Stimulated activated CD8-positive, alpha-beta memory T cell treated with anti-CD3 and anti-CD28 coated beads, Interleukin-2, amount 100 ng/mL, for 48 hours (primary cell): ENCODE measurements around the gene CDKN3.
A peak's percentile ranks its signal among the peaks of the same experiment; 100 is the strongest.

Experiments used
- DNase-seq, 2 donors: peaks; one replicate each; pipeline ENCODE4 v3.0.0-alpha.2; 2020; ENCODE audit warnings: low read depth in 2 of 2

The CDKN3 gene, protein sequence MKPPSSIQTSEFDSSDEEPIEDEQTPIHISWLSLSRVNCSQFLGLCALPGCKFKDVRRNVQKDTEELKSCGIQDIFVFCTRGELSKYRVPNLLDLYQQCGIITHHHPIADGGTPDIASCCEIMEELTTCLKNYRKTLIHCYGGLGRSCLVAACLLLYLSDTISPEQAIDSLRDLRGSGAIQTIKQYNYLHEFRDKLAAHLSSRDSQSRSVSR

DNA sequence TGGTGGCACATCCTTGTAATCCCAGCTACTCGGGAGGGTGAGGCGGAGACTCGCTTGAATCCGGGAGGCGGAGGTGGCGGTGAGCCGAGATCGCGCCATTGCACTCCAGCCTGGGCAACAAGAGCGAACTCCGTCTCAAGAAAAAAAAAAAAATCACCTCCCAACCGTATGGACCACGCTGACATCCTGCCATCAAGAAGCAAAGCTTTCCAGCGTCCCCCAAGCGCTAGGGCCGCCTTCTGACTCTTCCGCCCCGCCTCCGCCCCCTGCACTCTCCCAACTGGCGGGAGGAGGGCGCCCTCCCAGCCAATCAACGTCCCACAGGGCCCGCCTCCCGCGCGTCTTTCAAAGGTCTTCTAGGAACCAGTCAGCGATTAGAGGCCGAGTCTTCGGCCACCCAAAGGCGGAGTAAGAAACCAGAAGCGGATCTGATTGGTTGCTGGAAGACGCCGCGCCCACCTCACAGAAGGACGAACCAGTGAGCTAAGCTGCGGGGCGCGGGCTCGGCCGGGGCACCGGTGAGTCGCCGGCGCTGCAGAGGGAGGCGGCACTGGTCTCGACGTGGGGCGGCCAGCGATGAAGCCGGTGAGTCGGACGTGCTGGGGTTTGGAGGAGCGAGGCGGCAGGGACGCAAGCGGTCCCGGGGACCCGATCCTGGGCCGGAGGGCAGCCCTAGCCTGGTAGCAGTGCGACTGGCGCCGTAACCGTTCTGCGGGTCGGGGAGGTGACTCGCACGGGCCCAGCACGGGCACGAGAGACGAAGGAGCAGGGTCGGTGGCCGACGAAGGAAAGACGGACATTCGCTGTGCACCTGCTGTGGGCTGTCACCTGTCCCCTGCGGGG, at the start of gene CDKN3:
CDKN3 (plus strand) TSS at position 515 of the 843 bp plus-strand sequence; CDS start at position 577, 62 bp downstream.
- DNase-seq: peak; percentile 94 to 97

DNA sequence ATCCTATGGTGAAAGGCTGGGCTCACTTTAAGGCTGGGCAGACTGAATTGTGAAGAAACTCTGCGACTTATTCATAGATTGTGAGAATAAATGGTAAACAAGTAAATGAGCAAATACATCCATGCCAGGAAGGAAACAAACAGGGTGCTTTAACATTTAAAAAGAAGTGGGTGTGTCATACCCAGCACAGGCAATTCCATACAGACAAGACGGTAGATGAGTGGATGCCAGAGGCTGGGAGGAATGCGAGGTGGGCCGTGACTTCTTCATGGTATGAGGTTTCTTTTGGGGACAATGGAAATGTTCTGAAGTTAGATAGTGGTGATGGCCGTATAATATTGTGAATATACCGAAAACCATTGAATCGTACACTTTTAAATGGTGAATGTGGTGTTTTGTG, 49.8 kb upstream of the CDKN3 start:
- no peak for DNase-seq

DNA sequence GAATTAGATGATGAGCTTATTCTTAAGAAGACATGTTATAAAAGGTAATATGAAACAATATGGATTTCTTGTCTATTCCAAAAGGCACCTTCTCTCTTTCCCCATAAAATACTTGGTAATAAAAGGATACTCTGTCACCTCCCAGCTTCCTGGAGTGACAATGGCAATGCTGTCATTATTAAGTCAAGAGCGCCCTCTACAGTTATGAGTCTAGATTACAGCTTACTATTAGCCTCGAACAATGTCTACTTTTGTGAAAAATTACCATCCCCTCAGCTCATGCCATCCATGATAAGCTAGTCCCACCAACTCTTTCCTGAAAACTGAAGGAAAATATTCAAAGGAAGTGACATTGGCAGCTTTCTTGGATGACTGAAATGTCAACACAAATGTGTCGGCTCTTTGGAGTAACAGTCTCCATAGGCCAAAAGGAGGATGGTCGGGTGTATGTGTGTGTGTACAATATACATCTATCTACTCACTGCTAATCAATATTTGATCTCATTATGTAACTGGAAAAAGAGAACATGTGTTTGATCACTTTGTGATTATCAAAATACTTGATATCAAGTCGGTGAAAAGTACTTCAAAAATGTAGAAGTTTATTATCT, 48.7 kb upstream of the CDKN3 start:
- DNase-seq: no peak

DNA sequence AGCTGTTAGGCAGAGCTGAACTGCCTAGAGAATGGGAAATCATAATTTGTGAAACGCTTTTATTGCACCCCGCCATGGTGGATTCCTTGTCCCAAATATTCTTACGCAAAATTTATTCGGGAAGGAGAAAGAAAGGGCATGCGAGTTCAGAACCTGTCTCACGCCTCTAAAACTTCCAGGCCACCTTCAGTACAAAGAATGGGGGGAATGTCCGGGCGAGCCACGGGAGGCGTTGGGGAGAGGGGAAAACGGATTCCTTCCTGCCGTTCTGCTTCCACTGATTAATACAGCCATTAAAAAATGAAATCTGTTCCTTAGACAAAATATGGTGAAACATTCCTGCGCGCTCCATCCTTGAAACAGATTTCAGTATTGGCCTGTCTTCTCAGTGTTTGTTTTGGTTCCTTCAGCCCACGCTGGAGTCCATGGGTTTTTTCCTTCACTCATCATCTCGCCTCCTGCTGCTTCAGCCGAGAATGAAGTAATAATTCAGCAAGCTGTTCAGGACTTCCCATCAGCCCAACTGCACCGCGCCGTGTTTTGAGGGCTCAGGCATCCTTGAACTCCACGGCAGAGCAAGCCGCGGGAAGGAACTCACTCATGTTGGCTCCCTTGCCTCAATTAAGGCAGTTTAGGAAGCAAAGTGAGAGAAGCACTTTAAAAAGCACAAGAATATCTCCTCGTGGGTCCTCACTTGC, 47.7 kb upstream of the CDKN3 start:
- DNase-seq: no peak

DNA sequence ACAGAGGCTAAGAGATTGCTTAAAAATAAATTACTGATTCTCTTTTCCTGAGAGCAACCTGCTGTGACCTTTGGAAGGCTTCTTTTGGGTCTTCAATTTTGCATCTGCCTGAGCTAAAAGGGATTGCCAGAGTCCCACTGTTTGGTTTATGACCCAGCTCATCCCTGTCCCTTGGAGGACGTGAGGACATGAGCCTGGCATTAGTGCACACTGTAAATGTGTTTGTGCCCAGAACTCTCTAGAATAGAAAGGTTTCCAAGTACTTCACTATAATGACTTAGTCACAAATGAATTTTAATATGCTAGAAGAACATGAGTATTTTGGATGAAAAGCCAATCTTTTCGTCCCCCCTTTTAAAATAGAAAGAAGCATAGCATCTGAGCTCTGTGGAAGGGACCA, 47.1 kb upstream of the CDKN3 start:
- no peak for DNase-seq

DNA sequence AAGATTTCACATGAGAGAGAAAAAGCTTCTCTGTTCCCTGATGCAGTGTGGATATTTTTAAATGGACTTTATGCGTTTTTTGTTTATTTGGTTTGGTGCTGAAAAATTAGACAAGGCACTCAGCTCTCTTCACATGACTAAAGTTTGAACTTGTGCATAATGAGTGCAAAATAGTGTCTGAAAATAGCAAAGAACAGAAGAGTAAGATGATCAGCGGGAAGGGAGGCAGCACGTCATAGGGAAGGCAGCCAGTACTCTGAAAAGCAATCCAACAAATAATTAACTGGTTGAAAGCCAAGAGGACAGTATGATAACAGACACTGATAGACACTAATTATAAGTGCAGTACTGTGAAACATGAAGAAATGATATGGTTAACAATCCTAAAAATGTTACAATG, 46.6 kb upstream of the CDKN3 start:
- DNase-seq: no peak

DNA sequence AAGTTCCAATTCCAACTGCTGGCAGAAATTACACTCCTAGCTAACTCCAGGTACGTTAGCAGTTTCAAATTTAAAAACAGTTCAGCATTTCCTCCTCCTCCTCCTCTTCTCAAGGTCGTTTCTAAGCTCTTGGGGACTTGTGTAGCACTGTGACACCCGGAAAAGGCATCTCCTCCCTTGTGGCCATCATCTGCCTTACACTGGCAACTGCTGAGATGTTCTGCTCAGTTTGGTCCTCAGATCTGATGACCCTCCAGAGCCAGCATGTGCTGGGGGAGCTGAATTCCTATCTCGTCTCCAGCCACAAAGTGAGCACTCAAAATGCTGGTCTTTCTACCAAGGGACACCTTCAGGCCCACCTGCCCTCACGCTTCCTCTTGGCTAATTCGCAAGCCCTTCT, 43.5 kb upstream of the CDKN3 start:
- DNase-seq: no peak

DNA sequence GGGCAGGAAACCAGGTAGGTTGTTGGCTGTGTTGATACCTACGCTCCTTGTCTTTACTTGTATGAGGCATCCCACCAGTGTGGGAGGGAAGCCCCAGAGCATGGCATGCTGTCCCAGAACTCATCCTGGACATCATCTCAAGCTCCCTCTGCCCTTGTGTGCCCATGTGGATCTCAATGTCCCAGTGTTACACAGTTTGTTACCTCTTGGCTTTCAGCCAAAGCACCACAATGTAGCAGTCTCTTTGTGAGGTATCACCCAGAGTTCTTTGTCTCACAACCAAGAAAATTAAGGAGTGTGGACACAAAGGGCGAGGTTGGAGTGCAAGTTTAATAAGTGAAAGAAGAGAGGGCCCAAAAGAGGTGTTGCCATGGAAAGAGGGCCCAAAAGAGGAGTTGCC, 43.1 kb upstream of the CDKN3 start:
- DNase-seq: no peak

DNA sequence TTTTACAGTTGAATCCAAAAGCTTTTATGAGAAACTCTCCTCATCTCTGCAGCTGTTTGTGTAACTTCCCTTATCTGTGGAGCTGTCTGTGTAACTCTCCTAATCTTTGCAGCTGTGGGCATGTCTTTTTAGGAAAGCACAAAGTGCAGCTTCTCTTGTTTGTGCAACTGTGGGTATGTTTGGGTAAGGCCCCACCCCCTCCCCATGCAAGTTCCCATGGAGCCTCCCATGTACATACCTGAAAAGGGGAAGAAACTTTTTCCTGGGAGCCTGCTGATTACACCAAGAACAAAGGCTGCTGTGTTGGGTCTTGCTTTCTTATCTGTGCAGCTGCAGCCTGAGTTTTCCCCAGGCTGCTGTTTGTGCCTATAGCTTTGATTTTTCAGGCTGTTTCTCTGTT, 42.7 kb upstream of the CDKN3 start:
- no peak for DNase-seq

DNA sequence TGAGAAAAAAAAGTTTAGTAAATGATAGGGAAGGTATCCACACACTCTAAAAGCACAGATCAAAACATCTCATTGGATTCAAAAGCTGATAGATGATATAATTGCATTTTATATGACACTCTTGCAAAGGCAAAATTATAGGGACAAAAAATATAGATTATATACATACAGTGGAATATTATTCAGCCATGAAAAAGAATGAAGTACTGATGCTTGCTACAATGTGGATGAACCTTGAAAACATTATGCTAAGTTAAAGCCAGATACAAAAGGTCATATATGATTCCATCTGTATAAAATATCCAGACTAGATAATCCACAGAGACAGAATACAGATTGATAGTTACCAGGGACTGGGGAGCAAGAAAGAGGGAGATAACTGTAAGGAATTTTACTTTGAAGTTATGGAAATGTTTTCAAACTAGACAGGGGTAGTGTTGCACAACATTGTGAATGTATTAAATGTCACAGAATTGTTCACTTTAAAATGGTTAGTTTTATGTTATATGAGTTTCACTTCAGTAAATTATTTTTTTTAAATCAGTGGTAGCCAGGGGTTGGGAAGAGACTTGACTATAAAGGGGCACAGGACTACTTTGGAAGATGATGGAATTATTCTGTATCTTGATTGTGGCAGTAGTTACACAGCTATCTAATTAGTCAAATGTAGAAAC, 41.7 kb upstream of the CDKN3 start:
- no peak for DNase-seq

DNA sequence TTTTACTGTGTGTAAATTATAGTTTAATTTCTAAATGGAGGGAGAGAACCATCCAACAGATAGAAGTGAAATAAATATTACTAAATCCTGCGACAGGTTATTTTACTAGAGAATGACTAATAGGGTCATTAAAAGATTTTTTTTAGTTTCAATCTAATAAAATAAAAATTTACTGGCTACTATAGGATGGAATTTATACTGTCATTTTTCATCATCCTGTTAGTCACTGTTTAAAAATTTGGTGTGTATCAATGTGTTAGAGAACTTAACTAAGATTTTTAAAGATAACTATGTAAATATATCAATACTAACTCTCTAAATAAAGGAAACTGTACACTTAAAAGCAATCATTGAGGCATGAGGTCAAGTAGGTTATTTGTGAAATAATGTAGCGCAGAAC, 41.1 kb upstream of the CDKN3 start:
- no peak for DNase-seq

DNA sequence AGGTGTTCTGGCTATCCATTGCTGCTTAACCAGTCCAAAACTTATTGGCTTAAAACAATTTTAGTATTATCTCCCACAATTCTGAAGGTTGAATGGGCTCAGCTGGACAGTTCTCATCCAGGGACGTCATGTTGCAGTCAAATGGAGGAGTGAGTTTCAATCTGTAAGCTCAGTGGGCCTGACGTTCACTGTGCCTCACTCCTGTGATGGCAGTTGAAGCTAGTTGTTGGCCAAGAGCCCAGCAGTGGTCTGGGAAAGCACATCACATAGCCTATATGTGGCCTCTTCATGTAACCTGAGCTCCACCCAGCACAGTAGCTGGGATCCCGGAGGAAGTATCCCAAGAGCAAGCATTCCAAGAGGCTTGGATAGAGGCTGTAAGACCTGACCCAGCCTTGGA, 40.6 kb upstream of the CDKN3 start:
- no peak for DNase-seq

DNA sequence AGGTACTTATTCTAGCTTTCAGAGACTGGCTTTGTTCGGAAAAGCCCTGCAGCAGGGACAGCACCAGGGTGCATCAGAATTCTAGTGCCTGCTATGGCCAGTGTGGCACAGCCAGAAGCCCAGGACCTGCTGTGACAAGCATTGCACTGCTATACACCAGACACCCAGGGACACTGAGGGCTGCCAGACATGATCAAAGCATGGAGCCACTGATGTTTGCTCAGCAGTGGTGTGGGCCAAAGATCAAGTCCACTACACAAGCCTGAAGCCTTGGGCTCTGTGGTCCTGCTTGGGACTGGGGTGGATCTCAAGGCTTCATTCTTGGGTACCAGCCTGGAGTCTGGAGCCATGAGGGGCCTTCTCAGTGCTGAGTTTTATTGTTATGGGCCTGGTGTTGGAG, 36.1 kb upstream of the CDKN3 start:
- no peak for DNase-seq

DNA sequence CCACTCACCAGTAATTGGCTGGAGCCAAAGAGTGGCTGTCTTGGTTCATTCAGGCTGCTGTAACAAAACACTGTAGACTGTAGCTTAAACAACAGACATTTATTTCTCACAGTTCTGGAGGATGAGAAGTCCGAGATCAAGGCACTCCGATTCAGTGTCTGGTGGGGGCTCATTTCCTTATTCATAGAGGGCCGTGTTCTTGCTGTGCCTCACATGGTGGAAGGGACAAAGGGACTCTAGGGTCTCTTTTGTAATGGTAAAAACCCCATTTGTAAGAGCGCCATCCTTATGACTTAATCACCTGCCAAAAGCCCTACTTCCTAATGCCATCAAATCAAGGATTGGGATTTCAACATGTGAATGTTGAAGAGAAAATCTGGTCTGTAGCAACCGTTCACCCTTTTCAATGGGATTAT, 34.7 kb upstream of the CDKN3 start:
- DNase-seq: no peak

DNA sequence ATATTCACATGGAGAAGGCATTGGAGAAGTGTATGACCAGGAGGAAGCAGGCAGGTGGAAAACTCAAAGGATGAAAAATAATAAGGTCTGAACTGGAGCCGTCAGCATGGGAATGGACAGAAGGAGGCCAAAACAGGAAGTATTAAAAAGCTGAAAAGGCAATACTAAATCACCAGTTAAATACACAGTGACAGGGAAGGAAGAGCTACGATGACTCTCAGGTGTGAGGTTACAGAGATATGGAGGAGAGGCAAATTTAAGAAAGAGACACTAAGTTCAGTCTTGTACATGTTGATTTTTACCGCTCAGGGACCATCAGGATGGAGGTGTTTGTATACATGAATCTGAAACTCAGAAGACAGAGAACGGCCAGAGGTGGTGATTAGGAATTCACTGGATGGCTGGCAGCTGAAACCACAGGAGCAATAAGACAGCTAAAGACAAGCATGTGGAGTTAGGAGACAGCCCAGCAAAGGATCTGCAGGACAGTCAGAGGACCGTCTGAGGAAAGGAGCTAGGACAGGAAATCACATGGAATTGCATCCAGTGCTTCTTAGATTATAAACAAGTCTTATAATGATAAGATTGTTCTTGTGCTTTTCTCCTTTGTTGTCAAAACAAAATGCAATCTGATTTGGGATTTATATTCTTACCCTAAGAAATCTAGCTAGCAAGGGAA, 33.9 kb upstream of the CDKN3 start:
- DNase-seq: no peak

DNA sequence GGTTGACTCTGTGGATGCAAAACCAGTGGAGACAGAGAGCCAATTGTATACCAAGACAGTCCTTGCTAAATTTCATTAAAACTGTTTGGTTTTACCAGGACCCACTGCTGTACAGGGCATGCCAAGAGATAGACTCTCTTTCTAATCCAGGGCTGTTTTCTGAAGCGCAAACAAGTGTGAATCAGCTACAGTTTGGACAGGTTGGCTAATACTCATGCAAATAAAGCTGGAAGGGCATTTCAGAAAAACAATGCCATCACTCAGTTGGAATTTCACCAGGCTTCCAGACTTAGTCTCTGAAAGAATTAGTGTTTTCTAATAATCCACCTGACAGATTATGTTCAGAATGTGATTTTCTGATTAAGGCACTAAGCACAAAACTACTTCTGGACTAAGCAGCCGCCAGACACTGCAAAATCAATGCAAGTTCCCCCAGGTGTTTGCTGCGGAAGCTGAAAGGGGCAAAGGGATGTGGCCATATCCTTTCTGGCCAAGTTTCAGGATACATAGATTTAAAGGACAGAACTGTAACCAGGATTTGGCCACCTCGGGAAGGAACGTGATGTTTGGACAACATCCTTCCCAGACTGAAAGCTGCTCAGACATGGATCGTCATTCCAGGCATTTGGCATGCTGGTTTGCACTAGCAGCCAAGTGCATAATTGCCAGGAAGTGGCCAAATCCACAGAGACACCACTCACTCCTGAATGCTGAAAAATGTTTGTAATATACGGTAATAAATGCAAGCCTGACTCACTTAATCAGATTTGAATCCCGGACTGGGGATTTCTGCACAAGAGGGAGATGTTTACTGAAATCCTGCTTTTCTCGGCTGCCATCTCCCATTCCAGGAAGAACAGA, 32.0 kb upstream of the CDKN3 start:
- no peak for DNase-seq

DNA sequence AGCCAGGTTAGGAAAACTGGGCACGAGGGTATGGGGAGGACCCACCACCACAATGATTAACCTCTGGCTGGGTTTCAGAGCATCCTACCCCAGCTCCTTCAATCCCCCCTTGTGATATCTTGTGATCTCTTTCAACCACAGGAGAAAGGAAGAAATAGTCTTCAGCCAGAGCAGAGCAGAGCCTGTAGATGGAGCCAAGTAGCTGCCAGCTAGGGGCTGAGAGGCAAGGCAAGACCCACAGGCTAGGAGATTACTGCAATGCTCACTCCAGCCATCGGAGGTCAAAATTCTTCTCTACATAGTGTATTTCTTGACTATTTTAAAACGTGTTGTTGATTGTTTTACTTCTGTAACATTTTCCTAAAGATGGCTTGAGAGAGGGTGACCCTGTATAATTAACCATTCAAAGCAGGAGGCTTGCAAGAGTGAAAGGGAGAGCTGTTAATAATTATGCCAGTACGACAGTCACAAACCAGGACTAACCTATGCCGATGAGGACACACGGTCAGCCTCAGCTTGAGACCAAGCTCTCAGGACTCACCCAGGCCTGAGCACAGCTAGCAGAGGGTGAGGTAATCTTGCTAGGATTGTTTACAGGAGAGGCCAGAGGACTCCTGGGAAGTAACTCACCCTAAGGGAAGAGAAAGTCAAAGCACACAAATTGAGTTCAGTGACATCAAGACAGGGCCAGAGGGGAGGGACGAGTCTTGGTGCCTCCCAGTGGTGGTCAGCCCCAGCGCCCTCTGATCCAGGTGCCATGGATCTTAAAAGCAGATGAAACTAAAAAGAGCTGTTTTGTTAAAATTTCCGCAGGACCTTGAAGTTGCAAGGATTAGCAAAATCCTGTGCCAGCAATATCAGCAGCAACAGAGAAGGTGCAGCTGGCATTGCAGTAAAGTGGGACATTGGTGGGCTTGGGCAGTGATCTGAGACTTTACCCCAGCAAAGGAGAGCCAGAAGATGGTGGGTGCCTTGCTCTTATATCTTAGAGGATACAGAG, 29.8 kb upstream of the CDKN3 start:
- peak; percentile 0 to 5 for DNase-seq

DNA sequence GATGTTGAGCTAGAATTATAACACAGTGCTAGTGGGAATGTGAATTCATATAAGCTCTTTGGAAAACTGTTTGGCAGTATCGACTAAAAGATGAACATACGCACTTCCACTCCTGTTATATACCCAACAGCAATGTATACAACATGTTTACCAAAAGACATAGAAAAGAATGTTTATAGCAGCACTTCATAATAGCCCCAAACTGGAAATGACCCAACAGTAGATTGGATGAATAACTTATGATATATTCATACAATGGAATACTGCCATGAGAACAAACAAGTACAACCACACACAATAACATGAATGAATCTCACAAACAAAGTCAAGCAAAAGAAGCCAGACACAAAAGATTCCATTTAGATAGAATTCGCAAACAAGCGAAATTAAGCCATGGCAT, 28.5 kb upstream of the CDKN3 start:
- DNase-seq: no peak

DNA sequence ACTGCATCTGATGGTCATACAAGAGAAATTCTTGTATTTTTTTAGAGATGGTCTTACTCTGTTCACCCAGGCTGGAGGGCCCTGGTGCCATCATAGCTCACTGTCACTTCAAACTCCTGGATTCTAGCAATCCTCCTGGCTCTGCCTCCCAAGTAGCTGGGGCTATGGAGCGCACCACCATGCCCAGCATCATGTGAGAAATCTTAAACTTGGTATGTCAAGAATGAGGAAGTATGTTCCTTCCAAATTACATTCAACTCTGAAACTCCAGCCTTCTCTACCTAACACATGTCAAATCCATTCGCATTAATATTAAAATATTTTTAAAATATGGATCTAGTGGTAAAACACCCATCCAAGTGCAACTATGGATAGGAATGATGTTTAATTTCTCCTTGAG, 27.5 kb upstream of the CDKN3 start:
- DNase-seq: no peak
